ENCODE results near the gene KIF26B. TPM values are rescaled to one million over a fixed set of nuclear protein-coding genes. Genes with fewer than 3 reads are reported as not detected.

Gene KIF26B
- total RNA-seq, 2 experiments from 2014 or later, result not detected

DNA sequence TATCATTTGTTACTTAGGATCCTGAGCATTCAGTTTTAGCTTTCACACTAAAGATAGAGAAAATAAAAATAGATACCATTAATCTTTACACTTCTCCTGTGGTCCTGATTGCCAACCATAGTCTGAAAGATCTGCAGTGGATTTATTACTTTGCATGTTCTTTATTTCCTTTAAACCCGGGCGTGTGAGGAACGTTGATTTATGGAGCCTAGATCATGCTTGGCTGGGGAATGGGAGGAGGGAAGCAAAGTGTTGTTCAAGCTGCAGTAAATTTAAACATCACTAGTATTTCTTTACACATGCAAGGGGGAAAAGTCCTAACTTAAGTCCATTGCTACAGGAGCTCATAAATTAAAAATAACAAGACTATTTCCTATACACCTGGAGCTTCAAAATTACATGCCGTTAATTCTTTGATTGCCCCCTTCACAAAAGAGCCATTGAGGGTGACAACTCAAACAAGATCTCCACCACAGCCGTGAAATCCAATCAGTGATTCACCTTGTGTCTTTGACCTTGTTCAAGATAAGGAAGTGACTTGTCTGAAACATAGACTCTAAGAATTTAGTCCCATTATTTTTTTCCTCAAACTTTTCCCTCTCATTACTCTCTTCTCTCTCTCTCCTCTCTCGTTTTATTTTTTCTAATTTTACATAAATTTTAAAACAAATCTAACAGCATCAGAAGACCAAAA, 282.7 kb downstream of the KIF26B start:
- ChIA-PET CTCF (ENCODE audit: unreplicated experiment) (no interaction called here), POLR2A (interaction anchor here (0.6 to 0.7 kb wide), 4 partner anchors 7 to 1306 kb away, joined by 3 read pairs; no protein-coding TSS in a partner anchor)
- no TSS peak for BruUV-seq (replicated peaks)
- TF ChIP-seq CTCF (conservative IDR thresholded peaks at IDR 0.05; ENCODE audit: low read length), result no peak
- no peak for TF ChIP-seq EZH2phosphoT487 (IDR thresholded peaks at IDR 0.05; ENCODE audit: borderline replicate concordance, low read depth, low read length)
- Histone ChIP-seq H3K4me1 (ENCODE audit: insufficient read depth, low read length, poor library complexity, severe bottlenecking) (no peaks in the 10 kb centered on the region), H4K20me1 (ENCODE audit: insufficient read depth, low read length) (no peaks in the 10 kb centered on the region), H3K36me3 (ENCODE audit: insufficient read depth, low read length) (no peaks in the 10 kb centered on the region), H2AFZ (ENCODE audit: low read length) (no peak overlapping the region), H3K4me3 (ENCODE audit: low read depth, low read length, poor library complexity, severe bottlenecking) (no peak overlapping the region), H3K79me2 (ENCODE audit: insufficient read depth, low read depth, low read length) (no peaks in the 10 kb centered on the region), H3K27ac (ENCODE audit: low read depth, low read length, poor library complexity, severe bottlenecking) (no peak overlapping the region), H3K9me2 (ENCODE audit: insufficient read depth, low read length) (no peaks in the 10 kb centered on the region), H3K9me3 (ENCODE audit: low read length) (no peaks in the 10 kb centered on the region), H3K4me2 (ENCODE audit: low read length) (no peak overlapping the region)
- intact Hi-C loops (cut with micrococcal nuclease; ENCODE audit: unreplicated experiment), result no loop called here
- DNase-seq (ENCODE audit: low spot score), result no peak

DNA sequence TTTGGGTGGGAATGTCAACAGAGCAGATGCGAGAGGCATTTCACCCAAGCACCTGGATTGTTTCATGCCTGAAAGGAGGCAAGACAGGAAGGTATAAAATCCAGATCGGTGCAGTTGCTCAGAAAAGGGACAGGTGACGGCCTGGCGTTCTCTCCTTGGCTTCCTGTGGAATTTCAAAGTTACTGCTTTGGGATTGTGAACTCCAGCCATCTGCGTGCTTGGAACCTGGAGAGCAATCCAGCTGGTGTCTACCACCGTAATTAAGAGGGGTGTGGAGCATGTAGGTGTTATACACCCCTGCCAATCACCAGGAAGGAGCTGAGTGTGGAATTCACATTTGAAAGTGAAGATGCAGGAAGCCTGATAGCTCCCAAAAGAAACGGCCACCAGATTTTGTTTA, 286.1 kb downstream of the KIF26B start:
- intact Hi-C loops (cut with micrococcal nuclease; ENCODE audit: unreplicated experiment), result no loop called here
- Histone ChIP-seq H3K4me2 (ENCODE audit: low read length) (no peak overlapping the region), H3K4me3 (ENCODE audit: low read depth, low read length, poor library complexity, severe bottlenecking) (no peak overlapping the region), H2AFZ (ENCODE audit: low read length) (no peak overlapping the region), H4K20me1 (ENCODE audit: insufficient read depth, low read length) (no peaks in the 10 kb centered on the region), H3K27ac (ENCODE audit: low read depth, low read length, poor library complexity, severe bottlenecking) (no peak overlapping the region), H3K36me3 (ENCODE audit: insufficient read depth, low read length) (no peaks in the 10 kb centered on the region), H3K79me2 (ENCODE audit: insufficient read depth, low read depth, low read length) (no peaks in the 10 kb centered on the region), H3K4me1 (ENCODE audit: insufficient read depth, low read length, poor library complexity, severe bottlenecking) (no peaks in the 10 kb centered on the region), H3K9me2 (ENCODE audit: insufficient read depth, low read length) (no peaks in the 10 kb centered on the region), H3K9me3 (ENCODE audit: low read length) (no peaks in the 10 kb centered on the region)
- ChIA-PET POLR2A (interaction anchor here (0.6 kb wide), 1 partner anchor 966 kb away, joined by 6 read pairs; no protein-coding TSS in a partner anchor), CTCF (ENCODE audit: unreplicated experiment) (no interaction called here)
- DNase-seq (ENCODE audit: low spot score), result no peak
- no peak for TF ChIP-seq EZH2phosphoT487 (IDR thresholded peaks at IDR 0.05; ENCODE audit: borderline replicate concordance, low read depth, low read length)
- no peak for TF ChIP-seq CTCF (conservative IDR thresholded peaks at IDR 0.05; ENCODE audit: low read length)
- no TSS peak for BruUV-seq (replicated peaks)

GRCh38 chr1:245441689-245442088, 286.9 kb downstream of the KIF26B start:
- H3K9me2 ChIP-seq (ENCODE audit: insufficient read depth, low read length), result no peaks in the 10 kb centered on the region
- POLR2A ChIA-PET, result no interaction called here

More at GRCh38 chr1:245441689-245442088, 286.9 kb downstream of the KIF26B start:
- intact Hi-C loops (cut with micrococcal nuclease; ENCODE audit: unreplicated experiment), result no loop called here
- no peaks in the 10 kb centered on the region for H3K4me1 ChIP-seq (ENCODE audit: insufficient read depth, low read length, poor library complexity, severe bottlenecking)
- TF ChIP-seq CTCF (conservative IDR thresholded peaks at IDR 0.05; ENCODE audit: low read length) (no peak), EZH2phosphoT487 (IDR thresholded peaks at IDR 0.05; ENCODE audit: borderline replicate concordance, low read depth, low read length) (no peak)
- no peak overlapping the region for H3K4me2 ChIP-seq (ENCODE audit: low read length)
- no peaks in the 10 kb centered on the region for H3K79me2 ChIP-seq (ENCODE audit: insufficient read depth, low read depth, low read length)
- no peaks in the 10 kb centered on the region for H3K36me3 ChIP-seq (ENCODE audit: insufficient read depth, low read length)
- H3K9me3 ChIP-seq (ENCODE audit: low read length), result no peaks in the 10 kb centered on the region
- H3K4me3 ChIP-seq (ENCODE audit: low read depth, low read length, poor library complexity, severe bottlenecking), result no peak overlapping the region
- CTCF ChIA-PET (ENCODE audit: unreplicated experiment), result no interaction called here
- BruUV-seq (replicated peaks), result no TSS peak
- no peaks in the 10 kb centered on the region for H4K20me1 ChIP-seq (ENCODE audit: insufficient read depth, low read length)
- no peak overlapping the region for H3K27ac ChIP-seq (ENCODE audit: low read depth, low read length, poor library complexity, severe bottlenecking)
- DNase-seq (ENCODE audit: low spot score), result no peak
- H2AFZ ChIP-seq (ENCODE audit: low read length), result no peak overlapping the region

Data from OCI-LY7 (cell line).